H1 (cell line): ENCODE measurements around the gene CISTR. TPM values are rescaled to one million over a fixed set of nuclear protein-coding genes. Genes with fewer than 3 reads are reported as not detected.

Source experiments
- CHD1 ChIP-seq: IDR thresholded peaks from 2 replicates; pipeline ENCODE4 v1.6.1; 2012; ENCODE audit warnings: low read depth, low read length, improper control_type of control experiment
- HDAC2 ChIP-seq, 2 experiments: fragments of 300-600 bp in 1 of 2; sonication (generic) in 1 of 2; IDR thresholded peaks; 2 replicates each; pipeline ENCODE4 v1.6.1; 2011 to 2012; ENCODE audit warnings: low read depth in 2 of 2, low read length in 2 of 2, mild to moderate bottlenecking in 2 of 2, moderate library complexity in 2 of 2, borderline replicate concordance in 1 of 2, inconsistent platforms in 1 of 2
- KDM5A ChIP-seq: fragments of 200-600 bp; IDR thresholded peaks from 2 replicates; pipeline ENCODE4 v1.7.1; 2012; ENCODE audit warnings: mild to moderate bottlenecking, low read length, inconsistent platforms, mixed read lengths
- POLR2AphosphoS5 ChIP-seq: IDR thresholded peaks from 2 replicates; pipeline ENCODE4 v1.6.1; 2011; ENCODE audit warnings: low read depth, low read length
- TAF1 ChIP-seq: IDR thresholded peaks from 2 replicates; pipeline ENCODE4 v1.6.1; 2011; ENCODE audit warnings: mild to moderate bottlenecking, low read depth, low read length
- polyA plus RNA-seq, 7 experiments: library from polyadenylated mRNA; depleted of rRNA in 3 of 7; stranded (reverse) in 5 of 7; unstranded in 2 of 7; fragments of >200 nt in 5 of 7; fragments of 200-250 nt in 2 of 7; gene quantifications; 1 replicate in 5 of 7; 2 replicates in 1 of 7; 4 replicates in 1 of 7; pipeline versions ENCODE4 v1.2.1 to v1.2.3, GENCODE V29; 2011 to 2013; ENCODE audit warnings: missing spikeins in 2 of 7, mixed read lengths in 2 of 7
- total RNA-seq: library from RNA; stranded (reverse); fragmentation: NEBNext Ultra II Directional; extraction: Animal tissue kit (Norgen Biotek cat#: 25700); gene quantifications from 2 replicates; pipeline ENCODE4 v1.2.1, GENCODE V29; 2021

Gene CISTR
- total and polyA plus RNA-seq, 2 of the 8 experiments (the other 6 are each of a cell fraction or from before 2014, with no cell fraction given), result not detected

DNA sequence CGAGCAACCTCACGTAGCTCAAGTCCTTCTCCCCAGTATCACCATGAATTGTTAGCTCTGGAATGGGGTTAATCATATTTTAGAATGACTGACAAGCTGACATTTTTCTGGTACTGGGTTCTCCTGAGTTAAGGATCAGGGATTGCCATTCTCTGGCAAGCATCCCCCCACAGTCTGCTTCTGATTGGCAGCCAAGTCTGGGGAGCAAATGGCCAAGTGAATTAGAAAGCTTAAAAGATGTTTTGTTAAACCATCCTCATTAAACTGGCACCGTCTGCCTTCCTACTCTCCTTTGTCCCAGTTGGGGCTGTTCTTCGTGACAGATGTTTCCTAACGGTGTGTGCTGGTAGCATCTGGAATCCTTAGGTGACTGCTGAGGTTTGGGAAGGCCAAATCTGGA, 17.2 kb upstream of the CISTR start (continued):
- no peak for TF ChIP-seq HDAC2 (IDR thresholded peaks at IDR 0.05; ENCODE audit: borderline replicate concordance in 1 of 2, low read depth in 2 of 2, low read length in 2 of 2)
- no peak for TF ChIP-seq TAF1
- TF ChIP-seq CHD1, result no peak
- TF ChIP-seq KDM5A, result no peak
- TF ChIP-seq POLR2AphosphoS5, result no peak
